Epithelial cell of proximal tubule (primary cell): ENCODE measurements around the gene H6PD. TPM values are rescaled to one million over a fixed set of nuclear protein-coding genes. Genes with fewer than 3 reads are reported as not detected.

Experiments used
- DNase-seq: peaks from one replicate; pipeline ENCODE4 v3.0.0-alpha.2; 2011; ENCODE audit warnings: low read depth
- H3K4me3 ChIP-seq: 2 replicates; pipeline ENCODE4 v1.5.1; 2011; ENCODE audit warnings: low read depth, mild to moderate bottlenecking, low read length
- total RNA-seq: library from RNA; depleted of rRNA; stranded (reverse); fragments of >200 nt; gene quantifications from 2 replicates; pipeline ENCODE4 v1.2.3, GENCODE V29; 2015
- TF ChIP-seq, protein P1 (sequence below): conservative IDR thresholded peaks from 2 replicates; pipeline ENCODE4 v1.5.1; 2012; ENCODE audit warnings: low read depth, mild to moderate bottlenecking, low read length

Gene H6PD
- total RNA-seq, 1 donor from 2014 or later: 10.7 TPM

DNA sequence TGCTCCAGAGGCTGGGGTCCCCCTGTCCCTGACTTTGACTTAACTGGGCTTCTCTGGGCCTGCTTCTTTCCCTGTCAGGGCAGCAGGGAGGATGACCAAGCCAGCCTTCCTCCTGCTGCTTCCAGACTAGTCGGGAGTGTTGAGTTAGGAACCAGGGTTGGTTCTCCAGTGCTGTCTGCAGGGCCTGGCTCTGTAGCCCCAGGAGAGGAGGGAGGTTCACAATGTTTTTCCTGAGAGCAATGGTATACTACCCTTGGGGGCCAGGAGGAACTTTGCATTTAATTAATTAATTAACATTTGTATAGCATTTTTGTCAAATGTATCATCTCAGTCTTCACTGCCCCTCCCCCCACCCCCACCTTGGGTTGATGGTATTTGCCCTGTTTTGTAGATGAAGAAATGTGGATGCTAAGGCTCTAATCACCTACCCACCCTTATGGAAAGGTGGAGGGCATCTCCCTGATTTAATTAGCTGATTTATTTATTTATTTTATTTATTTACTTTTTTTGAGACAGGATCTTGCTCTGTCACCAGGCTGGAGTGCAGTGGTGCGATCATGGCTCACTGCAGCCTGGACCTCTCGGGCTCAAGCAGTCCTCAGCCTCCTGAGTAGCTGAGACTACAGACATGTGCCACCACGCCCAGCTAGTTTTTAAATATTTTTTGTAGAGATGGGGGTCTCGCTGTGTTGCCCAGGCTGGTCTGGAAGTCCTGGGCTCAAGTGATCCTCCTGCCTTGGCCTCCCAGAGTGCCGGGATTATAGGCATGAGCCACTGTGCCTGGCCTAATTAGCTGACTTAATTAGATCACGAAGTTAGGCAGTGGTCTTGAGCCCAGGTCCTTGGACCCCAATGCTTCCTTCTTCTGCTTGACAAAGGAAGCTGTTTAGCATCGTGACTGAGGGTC, 6.6 kb downstream of the H6PD start:
- TF ChIP-seq, protein P1, sequence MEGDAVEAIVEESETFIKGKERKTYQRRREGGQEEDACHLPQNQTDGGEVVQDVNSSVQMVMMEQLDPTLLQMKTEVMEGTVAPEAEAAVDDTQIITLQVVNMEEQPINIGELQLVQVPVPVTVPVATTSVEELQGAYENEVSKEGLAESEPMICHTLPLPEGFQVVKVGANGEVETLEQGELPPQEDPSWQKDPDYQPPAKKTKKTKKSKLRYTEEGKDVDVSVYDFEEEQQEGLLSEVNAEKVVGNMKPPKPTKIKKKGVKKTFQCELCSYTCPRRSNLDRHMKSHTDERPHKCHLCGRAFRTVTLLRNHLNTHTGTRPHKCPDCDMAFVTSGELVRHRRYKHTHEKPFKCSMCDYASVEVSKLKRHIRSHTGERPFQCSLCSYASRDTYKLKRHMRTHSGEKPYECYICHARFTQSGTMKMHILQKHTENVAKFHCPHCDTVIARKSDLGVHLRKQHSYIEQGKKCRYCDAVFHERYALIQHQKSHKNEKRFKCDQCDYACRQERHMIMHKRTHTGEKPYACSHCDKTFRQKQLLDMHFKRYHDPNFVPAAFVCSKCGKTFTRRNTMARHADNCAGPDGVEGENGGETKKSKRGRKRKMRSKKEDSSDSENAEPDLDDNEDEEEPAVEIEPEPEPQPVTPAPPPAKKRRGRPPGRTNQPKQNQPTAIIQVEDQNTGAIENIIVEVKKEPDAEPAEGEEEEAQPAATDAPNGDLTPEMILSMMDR: no peak
- no peak overlapping the region for H3K4me3 ChIP-seq
- no peak for DNase-seq

DNA sequence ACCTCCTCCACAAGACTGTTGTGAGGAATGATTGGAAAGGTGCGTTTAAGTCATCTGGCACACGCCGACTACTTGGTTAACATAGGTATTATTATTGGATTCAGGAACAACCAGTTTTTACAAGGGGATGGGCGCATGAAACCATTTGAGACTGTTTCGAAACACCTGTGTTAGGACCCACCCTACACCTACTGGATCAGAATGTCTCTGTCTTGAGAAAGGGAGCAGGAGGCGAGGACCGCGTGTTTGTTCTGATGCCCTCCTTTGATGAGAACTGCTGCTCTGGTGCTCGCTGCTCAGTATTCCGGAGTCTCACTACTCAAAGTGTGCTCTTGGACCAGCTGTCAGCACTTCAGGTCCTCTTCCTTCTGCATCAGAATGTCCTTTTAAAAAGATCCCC, 7.3 kb downstream of the H6PD start:
- TF ChIP-seq, protein P1: no peak
- no peak for DNase-seq
- no peak overlapping the region for H3K4me3 ChIP-seq

DNA sequence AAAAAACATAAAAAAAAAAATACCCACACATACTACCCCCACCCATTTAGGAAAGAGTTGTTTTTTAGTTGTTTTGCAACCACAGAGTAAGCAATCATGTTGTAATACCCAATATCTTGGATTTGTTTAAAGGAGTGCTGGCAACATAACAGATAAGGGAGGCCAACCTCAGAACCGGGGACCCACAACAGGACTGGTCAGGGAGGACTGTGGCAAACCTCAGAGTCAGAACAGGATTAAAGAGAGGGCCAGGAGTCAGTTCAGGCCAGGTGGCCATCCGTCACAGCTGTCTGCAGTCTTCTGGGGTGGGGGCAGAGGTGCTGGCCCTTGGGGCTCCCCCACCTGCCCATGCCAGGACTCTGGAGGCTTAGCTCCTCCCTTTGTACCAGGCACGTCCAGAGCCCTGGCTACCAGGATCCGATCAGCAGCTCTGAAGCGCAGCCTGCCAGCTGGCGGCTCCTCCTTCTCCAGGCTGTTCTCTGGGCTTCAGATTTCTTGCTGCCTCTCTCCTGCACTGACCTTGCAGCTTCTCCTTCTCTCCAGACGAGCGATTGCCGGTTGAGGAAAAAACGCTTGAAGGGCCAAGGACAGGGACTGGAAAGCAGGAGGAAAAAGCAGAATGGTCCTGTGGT, 7.9 kb downstream of the H6PD start:
- H3K4me3 ChIP-seq: no peak overlapping the region
- DNase-seq: no peak
- TF ChIP-seq, protein P1: no peak

DNA sequence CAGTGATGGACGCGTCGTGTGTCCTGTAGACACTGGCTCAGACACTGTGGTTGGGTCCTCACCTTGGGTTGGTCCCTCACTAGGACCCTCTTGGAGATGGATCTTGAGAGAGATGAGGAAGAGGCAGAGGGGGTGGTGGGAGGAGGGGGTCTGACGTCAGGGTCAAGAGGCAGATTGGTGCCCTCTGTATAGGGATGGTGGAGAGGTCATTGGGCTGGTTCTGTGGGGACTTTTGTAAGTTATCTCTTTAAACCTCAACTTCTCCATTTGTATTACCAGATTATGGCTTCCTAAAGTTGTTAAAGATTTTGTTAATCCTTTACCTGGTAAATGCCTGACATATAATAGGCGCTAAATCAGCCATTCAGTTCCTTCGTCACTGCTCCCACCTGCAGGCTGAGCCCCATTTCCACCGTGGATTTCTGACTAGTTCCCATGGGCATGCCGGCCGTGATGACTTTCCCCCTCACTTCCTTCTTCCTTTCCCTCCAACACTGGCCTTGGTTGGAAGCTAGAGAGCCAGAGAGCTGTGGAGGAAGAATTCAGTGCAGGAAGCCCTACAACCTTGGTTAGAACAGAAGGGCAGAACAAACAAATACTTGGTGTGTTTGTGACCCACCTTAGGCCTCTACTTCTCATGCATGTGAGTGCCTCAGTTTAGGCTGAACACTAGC, 8.6 kb downstream of the H6PD start:
- H3K4me3 ChIP-seq: no peak overlapping the region
- DNase-seq: no peak
- TF ChIP-seq, protein P1: no peak

DNA sequence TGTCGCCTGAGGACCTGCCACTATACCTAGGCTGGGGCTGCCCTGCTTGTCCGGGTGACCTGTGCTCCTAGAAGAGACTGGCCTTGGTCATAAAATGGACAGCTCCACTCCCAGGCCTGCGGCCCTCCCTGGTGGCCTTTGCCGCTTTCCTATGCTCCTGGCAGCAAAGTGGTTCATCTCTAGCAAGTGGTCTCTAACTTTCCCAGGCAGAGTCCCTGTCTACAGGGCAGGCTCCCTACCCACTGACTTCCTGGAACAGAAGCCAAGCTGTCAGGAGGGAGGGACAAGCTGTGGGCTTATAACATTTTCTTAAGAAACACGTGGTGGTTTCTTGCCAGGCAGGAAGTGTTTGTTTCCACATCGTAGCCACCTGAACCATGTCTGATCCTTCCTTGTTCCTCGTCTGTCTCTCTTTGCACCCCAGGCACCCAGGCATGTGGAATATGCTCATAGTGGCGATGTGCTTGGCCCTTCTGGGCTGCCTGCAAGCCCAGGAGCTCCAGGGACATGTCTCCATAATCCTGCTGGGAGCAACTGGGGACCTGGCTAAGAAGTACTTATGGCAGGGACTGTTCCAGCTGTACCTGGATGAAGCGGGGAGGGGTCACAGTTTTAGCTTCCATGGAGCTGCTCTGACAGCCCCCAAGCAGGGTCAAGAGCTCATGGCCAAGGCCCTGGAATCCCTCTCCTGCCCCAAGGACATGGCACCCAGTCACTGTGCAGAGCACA, 10.1 kb downstream of the H6PD start:
- no peak overlapping the region for H3K4me3 ChIP-seq
- TF ChIP-seq, protein P1: no peak
- no peak for DNase-seq

DNA sequence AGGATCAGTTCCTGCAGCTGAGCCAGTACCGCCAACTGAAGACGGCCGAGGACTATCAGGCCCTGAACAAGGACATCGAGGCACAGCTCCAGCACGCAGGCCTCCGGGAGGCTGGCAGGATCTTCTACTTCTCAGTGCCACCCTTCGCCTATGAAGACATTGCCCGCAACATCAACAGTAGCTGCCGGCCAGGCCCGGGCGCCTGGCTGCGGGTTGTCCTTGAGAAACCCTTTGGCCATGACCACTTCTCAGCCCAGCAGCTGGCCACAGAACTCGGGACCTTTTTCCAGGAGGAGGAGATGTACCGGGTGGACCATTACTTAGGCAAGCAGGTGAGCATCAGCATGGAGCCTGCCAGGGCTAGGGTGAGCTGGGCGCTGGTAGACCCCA, 10.7 kb downstream of the H6PD start:
- TF ChIP-seq, protein P1: no peak
- no peak overlapping the region for H3K4me3 ChIP-seq
- no peak for DNase-seq
